Measurements from ENCODE around the gene CADM2.

GRCh38 chr3:85151555-85151954, 192.8 kb downstream of the CADM2 start:
- TF ChIP-seq EZH2 (IDR thresholded peaks at IDR 0.05): no peak
- TF ChIP-seq POLR2AphosphoS5 (IDR thresholded peaks at IDR 0.05; ENCODE audit: borderline replicate concordance, low read depth, low read length): no peak

All from SK-N-MC (cell line).